GM21526 (cell line): Measurements from ENCODE around the gene ZNF77.
"Not testable (repeated sequence)": the region's sequence is repeated elsewhere in the genome, so short reads cannot be mapped to it uniquely, and the experiment has no call there.

Source experiments
- ATAC-seq: cut with Tn5 transposase; IDR thresholded peaks from one replicate; pipeline ENCODE4 v1.9.1; 2021; ENCODE audit warnings: moderate library complexity; ENCODE audit not compliant: unreplicated experiment, low FRiP score

Gene ZNF77

GRCh38 chr19:2923510-2923909 lies 21.3 kb downstream of the ZNF77 start:
- ATAC-seq, result no peak

- ATAC-seq, result no peak
Measured at GRCh38 chr19:2922987-2923386, 21.8 kb downstream of the ZNF77 start.

- ATAC-seq, result no peak
Measured at GRCh38 chr19:2917275-2918184, 27.2 kb downstream of the ZNF77 start.

GRCh38 chr19:2912306-2912705 lies 32.5 kb downstream of the ZNF77 start:
- no peak for ATAC-seq

- no peak for ATAC-seq
Measured at GRCh38 chr19:2906631-2907195, 38.1 kb downstream of the ZNF77 start.

GRCh38 chr19:2905918-2906519 lies 38.8 kb downstream of the ZNF77 start:
- ATAC-seq, result no peak

- not testable (repeated sequence) for ATAC-seq
Measured at GRCh38 chr19:2903326-2903725, 41.4 kb downstream of the ZNF77 start.

- ATAC-seq, result no peak
Measured at GRCh38 chr19:2902590-2903218, 42.1 kb downstream of the ZNF77 start.

GRCh38 chr19:2900296-2901252 lies 44.2 kb downstream of the ZNF77 start, which contains the start of gene ZNF57:
ZNF57 (plus strand) TSS chr19:2900928; CDS start chr19:2901046, 118 bp downstream.
- ATAC-seq, result peak; percentile 70

- ATAC-seq, result no peak
Measured at GRCh38 chr19:2896694-2897093, 48.1 kb downstream of the ZNF77 start.

- ATAC-seq, result not testable (repeated sequence)
Measured at GRCh38 chr19:2890531-2890930, 54.2 kb downstream of the ZNF77 start.

GRCh38 chr19:2888731-2889224 lies 56.0 kb downstream of the ZNF77 start:
- ATAC-seq, result no peak

GRCh38 chr19:2887391-2887914 lies 57.3 kb downstream of the ZNF77 start:
- no peak for ATAC-seq

- ATAC-seq, result no peak
Measured at GRCh38 chr19:2885736-2886135, 59.0 kb downstream of the ZNF77 start.

- ATAC-seq, result no peak
Measured at GRCh38 chr19:2883686-2884439, 60.9 kb downstream of the ZNF77 start.
